Measurements from ENCODE around the gene RNF217. TPM values are rescaled to one million over a fixed set of nuclear protein-coding genes. Genes with fewer than 3 reads are reported as not detected.

RNF217 gene
- total RNA-seq, 1 donor from 2014 or later, result 9.0 TPM

DNA sequence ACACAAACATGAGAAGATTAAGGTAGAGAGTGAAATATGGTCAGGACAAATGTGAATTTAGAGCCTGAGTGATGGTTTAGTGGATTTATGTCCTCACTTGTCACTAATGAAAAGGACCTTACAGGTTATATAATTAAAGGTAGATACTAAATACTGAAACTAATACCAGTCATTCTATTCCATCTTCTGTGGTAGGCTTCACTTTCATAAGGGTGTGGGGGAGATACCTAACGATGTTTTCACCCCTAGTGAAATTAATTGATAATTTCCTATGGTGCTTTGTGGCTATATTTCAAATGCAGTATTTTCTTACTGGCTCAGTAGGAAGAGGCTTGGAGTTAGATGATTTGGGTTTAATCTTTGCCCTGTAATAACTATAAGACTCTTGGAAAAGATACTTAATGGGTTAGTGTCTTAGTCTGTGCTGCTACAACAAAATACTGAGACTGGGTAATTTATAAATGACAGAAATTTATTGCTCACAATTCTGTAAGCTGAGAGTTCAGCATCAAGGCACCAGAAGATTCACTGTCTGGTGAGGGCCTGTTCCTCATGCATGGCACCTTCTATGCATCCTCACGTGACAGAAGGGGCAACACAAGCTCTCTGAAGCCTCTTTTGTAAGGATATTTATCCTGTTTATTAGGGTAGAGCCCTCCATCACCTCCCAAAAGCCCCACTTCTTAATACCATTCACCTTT, 21.3 kb downstream of the RNF217 start:
- DNase-seq (no peak), ATAC-seq (ENCODE audit: poor library complexity) (no peak)
- intact Hi-C loops (cut with DNase I), result no loop called here

- ATAC-seq (ENCODE audit: poor library complexity) (no peak), DNase-seq (no peak)
- intact Hi-C loops (cut with DNase I), result no loop called here
These were observed 22.6 kb downstream of the RNF217 start for GRCh38 chr6:124984668-124985338.

DNA sequence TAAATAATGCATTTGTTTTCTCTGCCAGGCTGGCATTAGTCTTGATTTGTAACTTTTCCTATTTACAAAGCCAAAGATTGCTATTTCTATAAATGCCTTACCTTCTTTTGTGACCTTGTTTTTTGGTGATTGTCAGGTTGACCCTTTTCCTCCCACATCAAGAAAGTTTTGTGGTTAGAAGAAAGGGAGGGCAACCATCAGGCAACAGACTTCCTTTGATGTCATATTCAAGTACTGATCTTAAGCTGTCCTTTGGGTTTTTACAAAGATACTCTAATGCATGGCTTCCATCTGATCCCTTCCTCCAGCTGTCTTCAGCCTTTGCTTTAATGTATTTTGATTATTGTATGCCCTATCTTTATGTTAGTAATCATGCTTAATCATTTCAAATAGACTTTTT, 23.9 kb downstream of the RNF217 start:
- intact Hi-C loops (cut with DNase I), result no loop called here
- DNase-seq (no peak), ATAC-seq (ENCODE audit: poor library complexity) (no peak)

GRCh38 chr6:124987291-124987690, 25.1 kb downstream of the RNF217 start:
- ATAC-seq (ENCODE audit: poor library complexity) (no peak), DNase-seq (no peak)
- intact Hi-C loops (cut with DNase I), result no loop called here

- no peak for DNase-seq
- no peak for ATAC-seq (ENCODE audit: poor library complexity)
- intact Hi-C loops (cut with DNase I), result no loop called here
These were observed 25.9 kb downstream of the RNF217 start for GRCh38 chr6:124987999-124988591.

GRCh38 chr6:124989136-124989983, 27.1 kb downstream of the RNF217 start:
- no peak for DNase-seq
- ATAC-seq (ENCODE audit: poor library complexity), result no peak
- intact Hi-C loops (cut with DNase I), result no loop called here

DNA sequence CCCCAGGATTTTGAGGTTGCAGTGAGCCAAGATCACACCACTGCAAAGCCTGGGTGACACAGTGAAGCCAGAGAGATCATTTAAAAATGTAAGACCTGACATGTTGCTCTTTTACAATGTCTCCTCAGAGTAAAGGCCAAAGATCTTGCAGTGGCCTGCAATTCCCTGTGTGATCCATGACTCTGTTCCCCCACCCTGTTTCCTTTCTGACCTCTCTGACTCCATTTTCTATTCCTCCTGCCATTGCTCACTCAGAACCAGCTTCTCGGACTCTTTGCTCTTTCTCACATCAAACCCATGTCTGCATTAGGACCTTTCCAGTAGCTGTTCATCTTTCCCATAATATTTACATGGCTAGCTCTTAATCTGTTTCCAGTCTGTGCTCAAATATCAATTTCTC, 28.8 kb downstream of the RNF217 start:
- ATAC-seq (ENCODE audit: poor library complexity) (no peak), DNase-seq (no peak)
- intact Hi-C loops (cut with DNase I), result no loop called here

GRCh38 chr6:124991764-124992295, 29.6 kb downstream of the RNF217 start:
- DNase-seq (no peak), ATAC-seq (ENCODE audit: poor library complexity) (no peak)
- intact Hi-C loops (cut with DNase I), result no loop called here

- DNase-seq, result no peak
- ATAC-seq (ENCODE audit: poor library complexity), result no peak
- intact Hi-C loops (cut with DNase I), result no loop called here
These were observed 31.1 kb downstream of the RNF217 start for GRCh38 chr6:124993327-124993726.

GRCh38 chr6:124994648-124995047, 32.4 kb downstream of the RNF217 start:
- DNase-seq (no peak), ATAC-seq (ENCODE audit: poor library complexity) (no peak)
- intact Hi-C loops (cut with DNase I), result no loop called here

GRCh38 chr6:124995131-124995530, 32.9 kb downstream of the RNF217 start:
- DNase-seq, result no peak
- ATAC-seq (ENCODE audit: poor library complexity), result no peak
- intact Hi-C loops (cut with DNase I), result no loop called here

DNA sequence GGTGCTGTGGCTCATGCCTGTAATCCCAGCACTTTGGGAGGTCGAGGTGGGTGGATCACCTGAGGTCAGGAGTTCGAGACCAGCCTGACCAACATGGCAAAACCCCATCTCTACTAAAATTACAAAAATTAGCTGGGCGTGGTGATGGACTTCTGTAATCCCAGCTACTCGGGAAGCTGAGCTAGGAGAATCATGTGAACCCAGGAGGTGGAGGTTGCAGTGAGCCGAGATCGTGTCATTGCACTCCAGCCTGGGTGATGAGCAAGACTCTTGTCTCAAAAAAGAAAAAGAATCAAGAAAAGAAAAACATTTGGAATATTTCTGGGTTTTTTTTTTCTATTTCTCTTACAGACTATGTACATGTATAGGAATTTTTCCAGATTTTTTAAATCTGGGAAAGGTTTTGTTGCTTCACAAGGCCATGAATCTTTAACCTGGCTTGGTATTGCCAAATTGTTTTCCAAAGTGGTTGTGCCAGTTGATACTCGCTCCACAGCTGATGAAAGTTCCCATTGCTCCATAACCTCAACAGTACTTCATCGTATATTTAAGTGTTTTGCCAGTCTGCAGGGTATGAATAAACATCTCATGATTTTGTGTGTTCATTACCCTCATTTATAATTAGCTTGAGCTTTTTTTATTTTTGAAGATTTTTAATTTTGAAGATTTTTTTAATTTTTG, 33.5 kb downstream of the RNF217 start:
- DNase-seq (no peak), ATAC-seq (ENCODE audit: poor library complexity) (no peak)
- intact Hi-C loops (cut with DNase I), result no loop called here

- intact Hi-C loops (cut with DNase I), result no loop called here
- ATAC-seq (ENCODE audit: poor library complexity), result no peak
- no peak for DNase-seq
These were observed 34.2 kb downstream of the RNF217 start for GRCh38 chr6:124996411-124996810.

DNA sequence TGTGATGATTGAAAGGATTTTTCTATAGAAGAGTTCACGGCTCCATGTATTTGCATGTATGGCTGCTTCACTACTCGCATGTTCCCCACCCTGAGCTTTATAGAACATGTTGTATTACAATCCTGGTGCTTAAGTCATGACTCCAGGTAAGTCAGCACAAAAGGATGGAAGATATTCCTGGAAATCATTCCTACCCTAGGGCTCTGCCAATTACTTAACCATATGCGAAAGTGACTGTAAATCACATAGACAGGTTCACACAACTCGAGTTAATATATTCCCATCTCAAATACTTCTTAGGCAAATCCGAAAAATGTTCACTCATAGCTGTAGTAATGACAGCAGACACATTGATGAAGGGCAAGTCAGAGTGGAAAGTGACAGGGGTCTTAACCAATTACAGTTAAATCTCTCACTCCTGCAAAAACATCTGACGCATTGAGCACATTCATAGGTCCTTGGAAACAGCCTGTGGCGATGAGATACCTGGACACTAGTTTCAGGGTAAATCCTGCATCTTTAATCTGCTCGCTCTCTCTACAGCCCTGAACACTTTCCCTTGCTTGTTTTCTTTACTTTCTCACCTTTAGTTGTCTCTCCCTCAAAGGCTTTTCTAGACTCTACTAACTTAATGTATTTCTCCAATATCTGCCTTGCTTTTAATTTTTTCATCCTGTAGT, 35.1 kb downstream of the RNF217 start:
- no peak for ATAC-seq (ENCODE audit: poor library complexity)
- intact Hi-C loops (cut with DNase I), result no loop called here
- no peak for DNase-seq

GRCh38 chr6:124999105-124999764, 37.0 kb downstream of the RNF217 start:
- no peak for ATAC-seq (ENCODE audit: poor library complexity)
- no peak for DNase-seq
- intact Hi-C loops (cut with DNase I), result no loop called here

GRCh38 chr6:125001684-125002405, 39.6 kb downstream of the RNF217 start:
- ATAC-seq (ENCODE audit: poor library complexity), result no peak
- no peak for DNase-seq
- intact Hi-C loops (cut with DNase I), result no loop called here

- ATAC-seq (ENCODE audit: poor library complexity) (no peak), DNase-seq (no peak)
- intact Hi-C loops (cut with DNase I), result no loop called here
These were observed 40.1 kb downstream of the RNF217 start for GRCh38 chr6:125002406-125002741.
